K562 (cell line): ENCODE results near the gene ZNF618. TPM values are rescaled to one million over a fixed set of nuclear protein-coding genes. Genes with fewer than 3 reads are reported as not detected.

Experiments used
- ATAC-seq: fragments of 200-7000 bp; cut with Tn5 transposase; 3 replicates; pipeline ENCODE4 v1.9.1; 2020; ENCODE audit warnings: moderate library complexity
- BruUV-seq: library from RNA; stranded (reverse); fragments of 400-500 nt; replicated peaks from 2 replicates; lab custom pipeline; 2021; lab: Mats Ljungman, UMichigan
- CTCF ChIA-PET: fragments of 300-600 bp; formaldehyde crosslinking; extraction: SDS; loops from one replicate; lab custom pipeline; 2021; ENCODE audit warnings: low intra/inter-chr PET ratio; lab: Yijun Ruan, JAX
- POLR2A ChIA-PET: fragments of 300-600, 350-650 bp; sonication (Branson Sonifier 250); formaldehyde crosslinking; extraction: SDS; loops from one replicate; lab custom pipeline; 2021; ENCODE audit warnings: antibody characterized with exemption, inconsistent platforms; lab: Yijun Ruan, JAX
- DNase-seq, 4 experiments: peaks; one replicate each; pipeline versions ENCODE4 v3.0.0 to v3.0.0-alpha.2; 2011 to 2018; ENCODE audit warnings: low spot score in 3 of 4, mixed read lengths in 3 of 4; ENCODE audit errors: extremely low read depth in 1 of 4
- FAIRE-seq: peaks from 2 replicates; lab custom pipeline; 2011; peaks lifted over from hg19 to GRCh38; lab: Jason Lieb, UNC
- H2AFZ ChIP-seq: 2 replicates; pipeline ENCODE4 v1.6.0; 2011; ENCODE audit warnings: low read depth, low read length, control low read depth, inconsistent platforms
- H3K27ac ChIP-seq: fragments of 200-600 bp; 3 replicates; pipeline ENCODE4 v1.8.0; 2011; ENCODE audit warnings: low read depth, mild to moderate bottlenecking, control low read depth, inconsistent platforms, low read length, moderate library complexity, mixed read lengths; ENCODE audit errors: extremely low read depth
- H3K27me3 ChIP-seq, 2 experiments: fragments of 300-600 bp in 1 of 2; 2 replicates in 1 of 2; 3 replicates in 1 of 2; pipeline versions ENCODE4 v1.6.0 to v1.8.0; 2011; ENCODE audit warnings: inconsistent platforms in 2 of 2, low read length in 2 of 2, mild to moderate bottlenecking in 1 of 2, mixed read lengths in 1 of 2, moderate library complexity in 1 of 2; ENCODE audit not compliant: control insufficient read depth in 2 of 2, insufficient read depth in 2 of 2
- H3K36me3 ChIP-seq: fragments of 300-600 bp; 3 replicates; pipeline ENCODE4 v1.8.0; 2011; ENCODE audit warnings: mild to moderate bottlenecking, low read length, inconsistent platforms; ENCODE audit not compliant: control insufficient read depth, insufficient read depth
- H3K4me1 ChIP-seq, 2 experiments: fragments of 200-600 bp in 1 of 2; replicated peaks in 1 of 2; 2 replicates in 1 of 2; 3 replicates in 1 of 2; pipeline versions ENCODE4 v1.5.1 to v1.8.0; 2011; ENCODE audit warnings: inconsistent platforms in 2 of 2, low read length in 2 of 2, mild to moderate bottlenecking in 1 of 2, mixed read lengths in 1 of 2, moderate library complexity in 1 of 2; ENCODE audit not compliant: control insufficient read depth in 2 of 2, insufficient read depth in 2 of 2
- H3K4me2 ChIP-seq: 2 replicates; pipeline ENCODE4 v1.6.1; 2011; ENCODE audit warnings: low read length, control low read depth, inconsistent platforms, mixed read lengths; ENCODE audit not compliant: insufficient read depth
- H3K4me3 ChIP-seq: fragments of 200-600 bp; sonication (generic), shearing (Covaris generic); 2 replicates; pipeline ENCODE4 v1.5.1; 2016; ENCODE audit warnings: control low read depth, inconsistent platforms
- H3K79me2 ChIP-seq: fragments of 200-600 bp; 3 replicates; pipeline ENCODE4 v1.8.0; 2011; ENCODE audit warnings: low read length, inconsistent platforms; ENCODE audit not compliant: control insufficient read depth, insufficient read depth
- H3K9ac ChIP-seq, 2 experiments: 2 replicates each; pipeline versions ENCODE4 v1.6.0 to v1.6.1; 2011; ENCODE audit warnings: low read depth in 2 of 2, low read length in 2 of 2, control low read depth in 1 of 2, inconsistent platforms in 1 of 2, mild to moderate bottlenecking in 1 of 2, mixed read lengths in 1 of 2; ENCODE audit not compliant: insufficient read depth in 1 of 2
- H3K9me1 ChIP-seq: one replicate; pipeline ENCODE4 v1.6.0; 2011; ENCODE audit warnings: inconsistent platforms, mild to moderate bottlenecking, low read length, moderate library complexity; ENCODE audit not compliant: control insufficient read depth, insufficient read depth
- H3K9me3 ChIP-seq: replicated peaks from 2 replicates; pipeline ENCODE4 v1.5.1; 2011; ENCODE audit warnings: low read depth, low read length, inconsistent platforms; ENCODE audit not compliant: control insufficient read depth, insufficient read depth
- H4K20me1 ChIP-seq: replicated peaks from 2 replicates; pipeline ENCODE4 v1.6.1; 2011; ENCODE audit warnings: low read length, inconsistent platforms, mixed read lengths; ENCODE audit not compliant: control insufficient read depth, insufficient read depth
- BRCA1 ChIP-seq, 2 experiments: fragments of 450-650 bp in 1 of 2; sonication (generic) in 1 of 2; formaldehyde crosslinking in 1 of 2; IDR thresholded peaks; 2 replicates each; pipeline versions ENCODE4 v1.5.0 to v1.6.1; 2017 to 2020; ENCODE audit warnings: mild to moderate bottlenecking in 1 of 2, missing genetic modification reagents in 1 of 2
- HSF4 ChIP-seq: fragments of 250-450 bp; sonication (Bioruptor Pico); IDR thresholded peaks from 2 replicates; pipeline ENCODE4 v2.1.2; 2022; ENCODE audit warnings: mild to moderate bottlenecking, moderate library complexity, borderline replicate concordance
- LCOR ChIP-seq: sonication (generic); formaldehyde crosslinking; IDR thresholded peaks from 2 replicates; pipeline ENCODE4 v1.8.0; 2022; ENCODE audit warnings: mild to moderate bottlenecking, missing genetic modification reagents
- NR2C2 ChIP-seq, 2 experiments: fragments of 200-800 bp in 1 of 2; sonication (Bioruptor generic) in 1 of 2; sonication (generic) in 1 of 2; formaldehyde crosslinking in 1 of 2; IDR thresholded peaks; 2 replicates each; pipeline versions ENCODE4 v1.6.1 to v1.8.0; 2016 to 2022; ENCODE audit warnings: mild to moderate bottlenecking in 1 of 2, missing compliant biosample characterization in 1 of 2, missing genetic modification characterization in 1 of 2, missing genetic modification reagents in 1 of 2
- RFX1 ChIP-seq: fragments of 450-650 bp; IDR thresholded peaks from 2 replicates; pipeline ENCODE4 v1.6.1; 2016; ENCODE audit warnings: mild to moderate bottlenecking, moderate library complexity
- RFX5 ChIP-seq: IDR thresholded peaks from 2 replicates; pipeline ENCODE4 v1.6.1; 2011; ENCODE audit warnings: low read depth, mild to moderate bottlenecking, improper control_type of control experiment, low read length
- RFX7 ChIP-seq: fragments of 250-450 bp; sonication (Bioruptor Pico); IDR thresholded peaks from 2 replicates; pipeline ENCODE4 v1.5.1; 2021; ENCODE audit warnings: mild to moderate bottlenecking
- RNF2 ChIP-seq: sonication (generic); IDR thresholded peaks from 2 replicates; pipeline ENCODE4 v1.6.1; 2016
- THRAP3 ChIP-seq: fragments of 450-650 bp; IDR thresholded peaks from 2 replicates; pipeline ENCODE4 v1.6.1; 2016; ENCODE audit warnings: mild to moderate bottlenecking, inconsistent platforms, borderline replicate concordance
- U2AF2 ChIP-seq: fragments of 200-400 bp; formaldehyde crosslinking; optimal IDR thresholded peaks from 2 replicates; pipeline ENCODE3; 2017; ENCODE audit warnings: low read depth, mild to moderate bottlenecking, low read length
- ZNF589 ChIP-seq: fragments of 200-800 bp; sonication (Bioruptor generic); IDR thresholded peaks from 2 replicates; pipeline ENCODE4 v1.6.1; 2016; ENCODE audit warnings: low read depth, missing genetic modification characterization, missing compliant biosample characterization
- WGBS: fragments of 100-300 bp; shearing (Covaris generic); methylation state at CpG from one replicate; pipeline ENCODE4 v1.1.6; 2016; ENCODE audit warnings: low coverage, mixed read lengths; ENCODE audit not compliant: insufficient coverage; ENCODE audit errors: missing lambda C conversion rate; 5-methylcytosine and 5-hydroxymethylcytosine counted together
- in situ Hi-C: fragments of 300-500 bp; cut with MboI; formaldehyde crosslinking; loops from 4 replicates; pipeline ENCODE4 v1.15.0; 2018; ENCODE audit warnings: inconsistent platforms, mixed read lengths
- intact Hi-C: fragments of 100-400 bp; cut with micrococcal nuclease; formaldehyde crosslinking; loops from 2 replicates; pipeline ENCODE4 v1.14.2; 2022
- polyA plus RNA-seq, 8 experiments: library from polyadenylated mRNA; depleted of rRNA in 4 of 8; stranded (reverse) in 5 of 8; unstranded in 3 of 8; fragments of >200 nt; fragmentation: Nextera tagmentation in 2 of 8; fragmentation: Illumina TruSeq in 1 of 8; extraction: Ambion mirVana in 2 of 8; extraction: Trizol in 1 of 8; gene quantifications; 2 replicates each; pipeline versions ENCODE4 v1.2.1 to v1.2.3, GENCODE V29; 2011 to 2014; ENCODE audit warnings: inconsistent platforms in 1 of 8, missing spikeins in 1 of 8
- total RNA-seq, 7 experiments: library from RNA; depleted of rRNA in 6 of 7; stranded (reverse); fragments of >200 nt in 6 of 7; fragmentation: Illumina TruSeq in 2 of 7; extraction: Trizol in 2 of 7; gene quantifications; 2 replicates each; pipeline versions ENCODE4 v1.2.1 to v1.2.3, GENCODE V29; 2011 to 2021; ENCODE audit warnings: low replicate concordance in 1 of 7
- TF ChIP-seq, protein P1 (sequence below), 2 experiments: fragments of 450-650 bp in 1 of 2; sonication (generic) in 1 of 2; formaldehyde crosslinking in 1 of 2; IDR thresholded peaks; 2 replicates each; pipeline versions ENCODE4 v1.7.1 to v1.9.0; 2016 to 2022; ENCODE audit warnings: inconsistent platforms in 1 of 2, mild to moderate bottlenecking in 1 of 2, missing genetic modification reagents in 1 of 2

The ZNF618 gene
- total and polyA plus RNA-seq, 9 of the 15 experiments (the other 6 are each of a cell fraction or from before 2014, with no cell fraction given), result 0.08 to 13.7 (median 3.4) TPM

DNA sequence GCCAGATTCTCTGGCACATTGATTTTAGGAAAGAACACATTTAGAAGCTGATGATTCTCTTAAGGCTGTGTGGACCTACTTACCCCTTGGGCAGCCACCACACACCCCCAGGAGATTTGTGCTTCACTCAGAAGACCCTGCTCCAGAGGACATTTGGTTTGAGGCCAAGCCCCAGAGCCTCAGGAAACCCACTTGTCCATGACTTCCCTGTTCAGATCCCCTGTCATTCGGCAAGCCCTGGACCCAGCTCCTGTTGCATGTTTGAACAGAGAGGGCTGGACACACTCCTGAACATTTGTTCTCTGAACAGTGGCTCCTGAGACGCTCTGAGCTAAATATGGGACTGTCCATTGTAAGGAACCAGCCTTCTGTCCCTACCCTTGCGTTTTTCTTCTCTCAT, 119.9 kb downstream of the ZNF618 start:
- no peaks in the 10 kb centered on the region; the same call in 1 of the 2 replicates for H4K20me1 ChIP-seq
- H3K4me2 ChIP-seq, result no peak overlapping the region
- ChIA-PET POLR2A (interaction anchor here (0.9 kb wide), 1 partner anchor 15 kb away, joined by 3 read pairs; no protein-coding TSS in a partner anchor), CTCF (no interaction called here)
- H3K4me3 ChIP-seq, result no peak overlapping the region
- H3K79me2 ChIP-seq, result no peaks in the 10 kb centered on the region
- H3K9me1 ChIP-seq, result no peaks in the 10 kb centered on the region
- ATAC-seq, result no peak
- TF ChIP-seq LCOR (CRISPR knock-in tag) (no peak), HSF4 (CRISPR knock-in tag) (no peak), THRAP3 (no peak), RFX5 (no peak), BRCA1 (IDR thresholded peaks at IDR 0.05) (no peak), BRCA1 (CRISPR knock-in tag; IDR thresholded peaks at IDR 0.05) (no peak), U2AF2 (no peak), RNF2 (no peak), RFX7 (CRISPR knock-in tag) (no peak), NR2C2 (CRISPR knock-in tag; IDR thresholded peaks at IDR 0.05) (no peak), NR2C2 (tag; IDR thresholded peaks at IDR 0.05) (no peak), RFX1 (no peak), ZNF589 (no peak)
- TF ChIP-seq, protein P1, sequence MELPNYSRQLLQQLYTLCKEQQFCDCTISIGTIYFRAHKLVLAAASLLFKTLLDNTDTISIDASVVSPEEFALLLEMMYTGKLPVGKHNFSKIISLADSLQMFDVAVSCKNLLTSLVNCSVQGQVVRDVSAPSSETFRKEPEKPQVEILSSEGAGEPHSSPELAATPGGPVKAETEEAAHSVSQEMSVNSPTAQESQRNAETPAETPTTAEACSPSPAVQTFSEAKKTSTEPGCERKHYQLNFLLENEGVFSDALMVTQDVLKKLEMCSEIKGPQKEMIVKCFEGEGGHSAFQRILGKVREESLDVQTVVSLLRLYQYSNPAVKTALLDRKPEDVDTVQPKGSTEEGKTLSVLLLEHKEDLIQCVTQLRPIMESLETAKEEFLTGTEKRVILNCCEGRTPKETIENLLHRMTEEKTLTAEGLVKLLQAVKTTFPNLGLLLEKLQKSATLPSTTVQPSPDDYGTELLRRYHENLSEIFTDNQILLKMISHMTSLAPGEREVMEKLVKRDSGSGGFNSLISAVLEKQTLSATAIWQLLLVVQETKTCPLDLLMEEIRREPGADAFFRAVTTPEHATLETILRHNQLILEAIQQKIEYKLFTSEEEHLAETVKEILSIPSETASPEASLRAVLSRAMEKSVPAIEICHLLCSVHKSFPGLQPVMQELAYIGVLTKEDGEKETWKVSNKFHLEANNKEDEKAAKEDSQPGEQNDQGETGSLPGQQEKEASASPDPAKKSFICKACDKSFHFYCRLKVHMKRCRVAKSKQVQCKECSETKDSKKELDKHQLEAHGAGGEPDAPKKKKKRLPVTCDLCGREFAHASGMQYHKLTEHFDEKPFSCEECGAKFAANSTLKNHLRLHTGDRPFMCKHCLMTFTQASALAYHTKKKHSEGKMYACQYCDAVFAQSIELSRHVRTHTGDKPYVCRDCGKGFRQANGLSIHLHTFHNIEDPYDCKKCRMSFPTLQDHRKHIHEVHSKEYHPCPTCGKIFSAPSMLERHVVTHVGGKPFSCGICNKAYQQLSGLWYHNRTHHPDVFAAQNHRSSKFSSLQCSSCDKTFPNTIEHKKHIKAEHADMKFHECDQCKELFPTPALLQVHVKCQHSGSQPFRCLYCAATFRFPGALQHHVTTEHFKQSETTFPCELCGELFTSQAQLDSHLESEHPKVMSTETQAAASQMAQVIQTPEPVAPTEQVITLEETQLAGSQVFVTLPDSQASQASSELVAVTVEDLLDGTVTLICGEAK (IDR thresholded peaks at IDR 0.05), result no peak
- TF ChIP-seq, protein P1 (CRISPR knock-in tag; IDR thresholded peaks at IDR 0.05), result no peak
- H3K27me3 ChIP-seq, result no peaks in the 10 kb centered on the region
- no peak overlapping the region for H3K9ac ChIP-seq
- H3K4me1 ChIP-seq, result peaks cover 0 to 6% of the 10 kb centered on the region in 2 experiments; a peak in 1 of 5 replicates
- H3K9me3 ChIP-seq, result no peaks in the 10 kb centered on the region
- no TSS peak for BruUV-seq
- H3K36me3 ChIP-seq, result peaks cover 3% of the 10 kb centered on the region; the same call in 2 of the 3 replicates
- no peak for DNase-seq
- intact Hi-C loops (no loop called here), in situ Hi-C loops (no loop called here)
- H2AFZ ChIP-seq, result no peak overlapping the region
- 23% methylated on average over 3 of the region's 3 CpGs for WGBS
- H3K27ac ChIP-seq, result no peak overlapping the region
- FAIRE-seq, result no peak
